NCI-H524 treated with DMSO at 0.1 percent for 48 hours (cell line): ENCODE measurements around the gene ANKRD36.
"Not testable (repeated sequence)": the region's sequence is repeated elsewhere in the genome, so short reads cannot be mapped to it uniquely, and the experiment has no call there.

Experiments
- DNase-seq: peaks from one replicate; lab custom pipeline; 2025; lab: John Stamatoyannopoulos, UW

ANKRD36 gene

DNA sequence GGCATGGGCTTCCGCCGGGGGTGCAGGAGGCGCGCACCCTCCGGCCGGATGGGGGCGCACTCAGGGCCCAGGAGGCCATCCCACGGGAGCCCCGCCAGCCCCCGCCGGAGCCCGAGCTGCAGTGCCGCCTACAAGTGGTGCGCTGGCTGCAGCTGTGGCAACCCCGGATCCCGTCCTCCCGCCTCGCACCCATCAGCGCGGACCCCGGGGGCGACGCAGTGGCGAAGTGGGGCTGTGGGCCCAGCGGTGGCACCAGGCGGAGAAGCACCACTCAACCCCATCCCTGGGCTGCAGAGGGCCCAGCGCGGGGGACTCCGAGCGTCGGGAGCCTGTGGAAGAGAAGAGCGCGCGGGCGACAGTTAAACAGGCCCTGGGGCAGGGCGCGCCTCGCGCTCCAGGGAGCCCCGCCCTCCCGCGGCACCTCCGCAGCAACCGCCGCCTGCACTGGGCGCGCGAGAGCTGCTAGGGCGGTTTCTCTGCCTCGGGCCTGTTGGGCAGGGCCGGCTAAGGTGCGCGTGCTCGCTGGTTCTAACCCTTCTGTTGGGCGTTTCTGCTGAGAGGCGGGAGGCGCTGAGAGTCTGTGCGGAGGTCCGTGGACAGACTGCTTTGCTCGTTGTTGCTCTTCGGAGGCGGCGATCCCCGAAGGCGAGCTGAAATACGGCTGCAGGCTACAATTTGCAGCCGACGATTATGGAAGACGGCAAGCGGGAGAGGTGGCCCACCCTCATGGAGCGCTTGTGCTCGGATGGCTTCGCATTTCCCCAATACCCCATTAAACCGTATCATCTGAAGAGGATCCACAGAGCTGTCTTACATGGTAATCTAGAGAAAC is at the start of gene ANKRD36:
TSS of gene ANKRD36 (plus strand) at position 104 of the 832 bp plus-strand sequence. CDS start at position 691, 587 bp downstream.
- not testable (repeated sequence) for DNase-seq

DNA sequence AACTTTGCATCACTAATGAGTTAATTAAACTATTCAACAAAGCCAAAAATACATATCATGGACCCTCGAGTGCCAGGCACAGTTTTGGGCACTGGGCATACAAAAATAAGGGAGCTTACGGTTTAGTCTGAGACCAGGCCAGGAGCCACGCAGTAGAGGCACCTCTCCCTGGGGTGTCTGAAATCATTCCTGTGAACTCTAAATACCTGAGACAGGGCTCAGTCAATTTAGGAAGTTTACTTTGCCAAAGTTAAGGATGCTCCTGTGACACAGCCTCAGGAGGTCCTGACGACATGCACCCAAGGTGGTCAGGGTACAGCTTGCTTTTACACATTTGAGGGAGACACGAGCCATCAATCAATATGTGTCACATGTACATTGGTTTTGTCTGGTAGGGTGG is 46.9 kb upstream of the ANKRD36 start:
- DNase-seq, result not testable (repeated sequence)

DNA sequence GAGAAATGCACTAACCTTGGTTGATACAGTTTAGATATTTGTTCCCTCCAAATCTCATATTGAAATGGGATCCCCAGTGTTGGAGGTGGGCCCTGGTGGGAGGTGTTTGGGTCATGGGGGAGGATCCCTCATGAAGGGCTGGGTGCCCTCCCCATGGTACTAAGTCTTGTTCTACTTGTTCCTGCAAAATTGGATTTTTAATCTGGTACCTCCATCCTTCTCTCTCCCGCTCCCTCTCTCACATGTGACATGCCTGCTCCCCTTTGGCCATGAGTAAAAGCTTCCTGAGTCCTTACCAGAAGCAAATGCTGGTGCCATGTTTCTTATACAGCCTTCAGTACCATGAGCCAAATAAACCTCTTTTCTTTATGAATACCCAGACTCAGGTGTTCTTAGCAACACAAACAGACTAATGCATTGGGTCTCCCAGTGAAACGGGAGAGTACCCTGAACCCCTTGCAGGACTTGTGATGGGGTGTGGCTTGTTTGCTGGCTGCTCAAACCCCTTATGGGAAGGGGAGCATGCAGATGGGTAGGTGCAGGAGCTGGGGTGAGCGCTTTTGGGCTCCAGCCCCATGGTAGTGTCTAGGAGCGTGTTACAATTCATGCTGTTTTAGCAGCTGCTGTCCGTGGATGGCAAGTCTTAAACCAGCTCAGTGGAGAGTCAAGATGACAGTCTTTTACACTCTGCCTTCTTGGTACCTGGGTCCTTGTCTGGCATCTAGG is 45.5 kb upstream of the ANKRD36 start:
- DNase-seq, result no peak

DNA sequence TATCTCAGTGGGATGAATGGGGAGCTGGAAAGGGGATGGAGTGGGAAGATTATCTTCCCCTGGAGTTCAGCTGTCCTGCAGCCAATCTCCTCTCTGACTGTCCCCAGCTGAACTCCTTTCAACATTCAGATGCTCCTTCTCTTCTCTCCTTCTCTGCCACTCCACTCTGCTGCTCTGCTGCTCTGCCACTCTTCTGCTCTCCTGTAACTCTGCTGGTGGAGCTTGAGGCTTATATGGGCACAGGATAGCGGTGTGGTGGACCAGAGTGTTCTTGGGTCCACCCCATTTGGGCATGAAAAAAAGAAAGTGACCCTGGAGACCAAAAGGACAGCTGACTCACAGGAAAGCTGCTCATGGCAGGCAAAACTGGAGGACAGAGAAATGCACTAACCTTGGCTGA is 44.9 kb upstream of the ANKRD36 start:
- DNase-seq, result no peak

DNA sequence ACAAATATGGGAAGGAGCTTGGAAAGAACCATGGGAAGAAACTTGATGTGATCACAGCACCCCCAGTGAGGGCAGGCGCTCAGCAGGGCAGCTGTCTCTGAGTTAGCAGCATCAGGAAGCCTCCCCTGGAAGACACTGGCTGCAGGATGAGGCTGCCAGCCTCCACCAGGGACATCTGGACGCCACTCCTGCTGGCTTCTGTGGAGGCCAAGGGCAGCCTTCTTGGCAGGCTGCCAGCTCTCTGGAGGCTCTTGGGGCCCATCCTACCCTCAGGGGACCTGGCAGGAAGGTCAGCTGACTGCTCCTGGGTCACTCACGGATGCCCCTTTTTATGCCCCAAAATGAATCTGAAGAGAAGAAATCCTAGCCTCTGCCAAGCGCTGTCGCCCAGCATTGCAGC is 44.2 kb upstream of the ANKRD36 start:
- peak; percentile 21 for DNase-seq

DNA sequence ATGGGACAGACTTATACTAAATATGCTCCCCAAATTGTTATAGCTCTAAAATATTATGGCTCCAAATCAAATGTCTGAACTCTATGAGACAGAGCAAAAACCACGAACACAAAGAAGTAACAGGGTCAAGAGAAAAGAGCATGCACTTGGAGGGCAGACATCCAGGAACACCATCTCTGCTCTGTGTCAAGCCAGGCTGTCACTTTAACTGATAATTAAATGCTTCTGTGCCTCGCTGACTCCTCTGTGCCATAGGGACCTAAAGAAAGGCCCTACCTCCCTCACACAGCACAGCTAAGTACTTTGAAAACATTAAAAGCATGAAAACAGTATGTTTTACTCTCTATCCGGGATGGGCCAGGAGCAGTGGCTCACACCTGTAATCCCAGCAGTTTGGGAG is 42.0 kb upstream of the ANKRD36 start:
- DNase-seq, result not testable (repeated sequence)

DNA sequence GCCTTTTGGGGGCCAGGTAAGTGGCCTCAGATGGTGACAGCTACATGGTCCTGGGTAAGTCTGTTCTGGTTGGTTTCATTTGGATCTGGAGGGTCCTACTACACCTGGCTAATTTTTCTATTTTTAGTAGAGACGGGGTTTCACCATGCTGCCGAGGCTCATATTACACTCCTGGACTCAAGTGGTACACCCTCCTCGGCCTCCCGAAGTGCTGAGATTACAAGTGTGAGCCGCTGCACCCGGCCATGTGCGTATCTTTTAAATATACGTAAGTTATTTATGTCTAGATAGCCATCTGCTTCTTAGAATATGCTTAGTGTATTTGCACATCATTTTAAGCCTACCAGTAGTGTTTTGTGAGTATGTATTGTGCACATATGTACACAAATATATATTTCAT is 35.7 kb upstream of the ANKRD36 start:
- DNase-seq, result not testable (repeated sequence)

DNA sequence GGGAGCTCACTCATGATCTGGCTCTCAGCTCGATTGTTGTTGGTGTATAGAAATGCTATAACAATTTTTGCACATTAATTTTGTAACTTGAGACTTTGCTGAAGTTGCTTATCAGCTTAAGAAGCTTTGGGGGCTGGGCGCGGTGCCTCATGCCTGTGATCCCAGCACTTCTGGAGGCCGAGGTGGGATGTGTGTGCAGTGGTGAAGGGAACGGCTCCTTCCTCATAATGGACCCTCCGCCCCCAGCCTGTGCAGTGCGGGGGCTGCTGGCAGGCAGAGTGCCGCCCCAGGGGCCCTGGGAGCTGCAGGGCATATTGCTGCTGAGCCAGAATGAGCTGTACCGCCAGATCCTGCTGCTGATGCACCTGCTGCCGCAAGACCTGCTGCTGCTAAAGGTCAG is 32.1 kb upstream of the ANKRD36 start:
- not testable (repeated sequence) for DNase-seq

DNA sequence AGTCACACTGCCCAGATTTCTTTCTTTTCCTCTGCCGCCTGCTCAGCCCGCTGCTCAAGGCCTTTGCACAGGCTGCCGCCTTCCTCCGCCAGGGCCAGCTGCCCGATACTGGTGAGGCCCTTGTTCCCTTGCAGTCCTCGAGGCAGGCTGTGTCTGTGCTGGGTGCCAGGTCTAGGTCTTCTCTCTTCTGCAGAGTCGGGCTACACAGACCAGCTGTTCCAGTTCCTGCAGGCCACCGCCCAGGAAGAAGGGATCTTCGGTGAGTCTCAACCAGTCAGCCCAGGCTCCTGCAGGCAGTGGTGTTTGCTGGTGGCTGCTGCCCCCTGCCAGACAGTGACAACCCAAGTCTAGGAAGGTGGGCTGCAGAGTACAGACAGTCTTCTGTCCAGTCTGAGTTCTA is 30.7 kb upstream of the ANKRD36 start:
- DNase-seq, result peak; percentile 6

DNA sequence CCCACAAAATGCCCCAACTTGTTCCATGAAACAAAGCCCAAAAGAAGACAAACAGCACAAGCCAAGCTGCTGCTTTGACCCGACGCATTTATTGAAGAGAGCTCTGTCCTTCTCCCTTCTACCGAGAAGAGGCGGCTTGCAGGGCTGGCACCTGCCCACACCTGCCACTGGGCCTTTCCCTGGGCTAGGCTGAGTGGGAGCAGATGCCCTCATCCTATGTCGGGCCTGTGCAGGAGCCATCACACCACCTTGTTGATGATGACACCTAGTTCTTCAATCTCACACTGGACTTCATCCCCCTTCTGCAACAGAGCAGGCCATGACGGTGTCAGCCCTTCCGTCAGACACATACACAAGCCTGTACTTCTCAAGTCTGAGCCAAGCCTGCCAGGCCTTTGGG is 29.4 kb upstream of the ANKRD36 start:
- not testable (repeated sequence) for DNase-seq

DNA sequence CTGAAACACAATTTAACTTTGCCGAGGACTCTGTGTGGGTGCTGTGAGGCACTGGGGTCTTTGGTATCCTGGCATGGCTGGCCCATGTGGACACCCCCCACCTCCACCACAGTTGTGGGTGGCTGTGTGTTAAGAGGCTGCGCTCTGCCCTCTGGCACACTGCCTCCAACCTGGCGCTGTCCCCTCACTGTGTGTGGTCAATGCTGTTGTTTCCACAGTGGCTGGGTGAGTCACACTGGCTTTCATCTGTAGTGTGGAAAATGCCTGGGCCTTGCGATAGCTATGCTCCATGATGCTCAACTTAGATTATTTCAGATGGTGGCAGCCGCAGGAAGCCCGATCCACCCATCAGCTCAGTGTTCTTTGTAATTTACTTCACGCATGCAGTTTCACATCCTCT is 27.9 kb upstream of the ANKRD36 start:
- not testable (repeated sequence) for DNase-seq

DNA sequence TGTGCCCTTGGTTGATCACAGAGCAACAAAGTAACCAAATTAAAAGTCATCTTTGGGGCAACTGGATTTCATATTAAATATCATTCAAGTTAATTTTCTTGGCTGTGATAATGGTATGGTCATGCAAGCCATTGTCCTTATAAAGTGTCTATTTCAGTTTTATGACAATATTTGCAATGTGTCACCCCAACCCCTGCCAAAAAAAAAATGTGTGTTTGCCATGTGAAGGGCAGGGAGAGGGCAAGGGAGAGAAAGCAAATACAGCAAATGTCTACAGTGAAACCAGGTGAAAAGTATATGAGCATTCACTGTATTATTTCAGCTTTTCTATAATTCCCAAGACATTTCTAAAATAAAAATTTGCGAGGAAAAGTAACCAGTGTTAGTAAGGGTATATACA is 24.2 kb upstream of the ANKRD36 start:
- DNase-seq, result not testable (repeated sequence)

DNA sequence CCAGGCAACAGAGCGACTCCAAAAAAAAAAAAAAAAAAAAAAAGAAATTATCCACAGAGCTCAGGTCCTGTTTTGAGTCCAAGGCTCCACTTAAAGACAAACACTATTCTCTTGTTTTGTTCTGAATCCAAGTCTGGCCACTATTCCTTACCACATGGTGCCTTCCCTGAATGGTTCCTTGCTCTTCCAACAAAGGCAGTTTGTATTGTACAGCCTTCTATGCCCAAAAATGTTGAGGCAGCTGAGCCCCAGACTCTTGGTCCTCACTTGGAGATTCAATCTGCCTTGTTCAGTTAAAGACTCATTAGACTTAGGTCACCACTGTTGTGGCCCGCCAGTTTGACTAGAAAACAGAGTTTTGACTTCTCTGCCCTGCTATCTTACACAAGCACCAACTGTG is 20.0 kb upstream of the ANKRD36 start:
- not testable (repeated sequence) for DNase-seq

DNA sequence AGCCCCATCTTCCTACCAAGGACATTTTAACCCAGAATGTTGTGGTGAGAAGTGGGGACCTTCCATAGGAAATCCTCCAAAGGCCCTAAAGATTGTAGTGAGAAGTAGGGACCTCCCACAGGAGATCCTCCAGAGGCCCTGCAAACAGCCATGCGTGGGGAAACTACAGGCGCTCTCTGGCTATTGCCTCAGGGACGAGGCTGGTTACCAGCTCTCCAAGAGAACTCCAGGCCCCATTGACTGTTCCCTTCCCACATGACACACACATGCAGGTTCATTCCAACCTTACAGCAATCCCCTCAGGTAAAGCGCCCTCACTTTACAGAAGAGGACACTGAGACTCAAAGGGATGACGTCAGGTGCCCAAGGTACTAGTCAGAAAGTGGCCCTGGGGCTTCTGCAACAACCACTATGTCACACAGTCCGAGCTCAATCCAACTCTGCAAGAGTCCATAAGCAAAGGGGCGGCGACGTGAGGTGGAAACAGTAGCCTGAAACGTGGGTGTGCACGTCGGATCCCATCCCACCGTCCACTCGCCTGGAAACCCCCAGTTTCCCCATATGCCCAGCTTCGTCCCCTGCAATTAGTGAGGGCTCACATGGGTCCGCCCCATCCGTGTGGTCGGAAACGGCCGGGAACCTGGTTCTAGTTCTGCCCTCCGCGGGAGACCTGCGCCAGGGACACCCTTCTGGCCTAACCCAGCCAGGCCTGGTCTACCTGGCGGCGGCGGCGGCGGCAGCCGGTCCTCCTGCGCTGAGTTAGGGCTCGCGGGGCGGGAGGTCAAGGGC is 18.8 kb upstream of the ANKRD36 start:
- DNase-seq, result not testable (repeated sequence)

DNA sequence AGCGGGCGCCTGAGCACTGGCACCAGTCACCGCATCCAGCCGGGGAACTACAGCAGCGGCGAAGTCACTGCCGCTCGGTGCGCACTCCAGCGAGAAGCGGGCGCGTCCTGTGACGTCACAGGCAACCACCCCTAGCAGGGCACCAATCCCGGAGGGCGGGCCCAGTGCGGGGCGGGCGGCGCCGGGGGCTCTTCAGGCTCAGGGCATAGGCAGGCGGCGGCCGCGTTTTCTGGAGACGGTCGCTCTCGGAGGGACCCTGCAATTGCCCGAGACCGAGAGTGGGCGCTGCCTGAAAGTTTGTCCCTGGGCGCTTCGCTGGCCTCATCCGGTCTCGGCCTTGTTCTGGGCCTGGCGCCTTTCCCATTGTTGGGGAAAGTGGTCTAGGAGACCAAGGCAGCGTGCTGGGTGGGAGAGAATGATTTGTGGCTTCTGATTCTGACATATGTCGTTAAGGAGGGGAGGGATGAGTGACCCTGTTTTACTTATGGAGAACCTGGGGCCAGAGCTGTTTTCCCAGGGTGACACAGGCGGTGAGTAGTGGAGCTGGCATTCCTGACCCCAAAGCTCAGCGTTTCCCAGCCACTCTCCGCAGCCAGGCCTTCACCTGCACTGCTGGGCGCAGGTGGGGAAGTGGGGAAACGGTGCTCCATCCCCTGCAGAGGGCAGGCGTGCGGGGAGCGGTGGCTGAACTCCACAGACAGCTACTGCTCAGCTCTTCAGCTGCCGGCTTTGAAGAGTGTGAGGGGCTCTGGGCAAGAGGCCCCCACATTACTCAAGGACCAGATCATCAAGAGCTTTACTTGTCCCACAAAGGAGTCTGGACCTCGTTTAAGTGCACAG is 18.0 kb upstream of the ANKRD36 start, which contains the start of gene FAHD2B:
TSS of gene FAHD2B (minus strand) at position 111 of the 840 bp plus-strand sequence. CDS start 3,176 bp downstream, outside the sequence.
- not testable (repeated sequence) for DNase-seq

DNA sequence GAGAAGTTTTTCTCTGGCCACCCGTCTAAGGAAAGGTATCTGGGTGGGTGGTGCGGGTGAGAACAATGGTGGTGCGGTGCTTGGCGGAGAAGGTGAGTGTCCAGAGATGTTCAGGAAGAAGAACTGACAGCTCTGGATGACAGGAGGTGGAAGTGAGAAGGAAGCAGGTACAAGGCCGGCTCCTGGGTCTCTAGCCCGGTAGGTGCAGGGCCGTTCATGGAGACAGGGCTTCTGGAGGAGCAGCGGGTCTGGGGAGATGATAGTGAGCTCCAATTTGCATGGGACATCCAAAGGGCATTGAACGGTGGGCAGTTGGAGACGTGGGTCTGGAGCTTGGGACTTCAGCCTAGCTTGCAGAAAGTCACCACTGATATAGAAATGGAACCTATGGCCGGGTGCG is 17.3 kb upstream of the ANKRD36 start:
- no peak for DNase-seq

DNA sequence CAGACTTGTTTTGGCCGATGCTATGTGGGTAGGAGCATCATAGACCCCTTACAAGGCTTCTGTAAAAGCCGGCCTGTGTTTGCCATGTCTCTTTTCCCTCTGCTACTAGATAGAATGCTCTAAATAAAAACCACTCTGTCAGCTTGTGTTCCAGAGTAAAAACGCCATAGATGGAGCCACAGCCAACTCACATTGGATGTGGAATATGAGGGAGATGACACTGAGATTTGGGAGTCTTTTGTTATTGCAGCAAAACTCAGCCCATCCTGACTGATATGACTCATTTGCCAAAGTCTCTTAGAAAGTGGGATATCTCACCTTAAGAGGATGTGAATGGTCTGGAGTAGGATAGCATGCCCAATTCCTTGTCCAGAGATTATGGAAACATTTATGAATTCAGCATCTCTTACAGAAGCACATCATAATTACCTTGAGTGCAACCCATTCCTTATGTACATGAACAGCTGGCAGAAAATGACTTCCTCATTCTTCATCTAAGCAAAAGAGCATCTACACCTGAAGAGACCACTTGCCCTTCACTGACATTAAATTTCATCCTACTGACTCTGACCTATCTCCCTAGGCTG is 14.1 kb upstream of the ANKRD36 start:
- DNase-seq, result not testable (repeated sequence)

DNA sequence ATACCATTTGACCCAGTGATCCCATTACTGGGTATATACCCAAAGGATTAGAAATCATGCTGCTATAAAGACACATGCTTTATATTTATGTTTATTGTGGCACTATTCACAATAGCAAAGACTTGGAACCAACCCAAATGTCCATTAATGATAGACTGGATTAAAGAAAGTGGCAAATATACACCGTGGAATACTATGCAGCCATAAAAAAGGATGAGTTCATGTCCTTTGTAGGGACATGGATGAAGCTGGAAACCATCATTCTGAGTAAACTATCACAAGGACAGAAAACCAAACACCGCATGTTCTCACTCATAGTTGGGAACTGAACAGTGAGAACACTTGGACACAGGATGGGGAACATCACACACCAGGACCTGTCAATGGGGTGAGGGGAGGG is 6.1 kb upstream of the ANKRD36 start:
- DNase-seq, result not testable (repeated sequence)

DNA sequence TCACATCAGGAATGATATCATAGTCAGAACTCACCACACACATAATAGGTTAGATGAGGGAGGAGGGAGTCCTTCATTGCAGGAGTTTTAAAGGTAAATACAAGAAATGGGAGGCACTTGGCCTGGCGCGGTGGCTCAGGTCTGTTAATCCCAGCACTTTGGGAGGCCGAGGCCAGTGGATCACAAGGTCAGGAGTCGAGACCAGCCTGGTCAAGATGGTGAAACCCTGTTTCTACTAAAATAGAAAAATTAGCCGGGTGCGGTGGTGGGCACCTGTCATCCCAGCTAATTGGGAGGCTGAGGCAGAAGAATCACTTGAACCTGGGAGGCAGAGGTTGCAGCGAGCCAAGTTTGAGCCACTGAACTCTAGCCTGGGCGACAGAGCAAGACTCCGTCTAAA is 1.7 kb upstream of the ANKRD36 start:
- not testable (repeated sequence) for DNase-seq

DNA sequence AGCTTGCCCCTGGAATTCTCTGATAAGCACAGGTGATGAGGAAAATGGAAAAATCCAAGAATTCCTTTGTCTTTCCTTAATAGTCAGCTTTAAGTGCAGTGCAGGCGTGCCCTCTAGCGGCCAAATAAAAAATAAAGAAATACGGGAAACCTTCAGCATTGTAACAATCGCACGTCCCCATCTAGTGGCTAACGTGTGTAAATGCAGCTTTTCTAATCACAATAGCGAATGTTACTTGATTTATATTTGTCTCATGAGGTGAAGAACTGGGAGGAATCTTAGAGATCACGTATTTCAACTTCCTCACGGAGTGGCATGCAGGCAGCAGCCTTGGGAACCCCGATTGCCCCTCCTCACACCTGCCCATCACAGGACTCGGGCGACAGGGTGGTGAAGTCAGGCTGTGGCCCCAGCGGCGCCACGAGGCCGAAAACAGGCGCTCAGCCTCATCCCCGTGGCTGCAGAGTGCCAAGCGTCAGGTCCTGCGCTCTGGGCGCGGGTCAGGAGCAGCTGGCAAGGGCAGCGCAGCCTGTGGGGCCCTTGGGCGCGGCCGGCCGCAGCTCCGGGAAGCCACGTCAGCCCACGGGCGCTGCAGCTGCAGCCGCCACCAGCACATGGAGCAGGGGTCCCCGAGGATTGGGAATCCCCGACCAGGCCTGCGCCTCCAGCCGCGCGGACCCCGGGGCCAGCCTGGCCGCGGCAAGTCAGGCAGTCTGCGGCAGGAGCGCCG is 468 bp upstream of the ANKRD36 start:
- DNase-seq, result not testable (repeated sequence)
